Spleen (tissue), 7 donors: ENCODE measurements around the gene AKT1S1.
"Not testable (repeated sequence)": the region's sequence is repeated elsewhere in the genome, so short reads cannot be mapped to it uniquely, and the experiment has no call there.

ENCODE experiments used
- POLR2A ChIP-seq, 3 donors: fragments of 450-650 bp; IDR thresholded peaks; one replicate each; pipeline ENCODE4 v1.5.1; 2017; ENCODE audit warnings: antibody characterized with exemption in 3 of 3, mild to moderate bottlenecking in 1 of 3
- TF ChIP-seq, protein P1 (sequence below), 11 experiments: fragments of 200-600 bp in 7 of 11; fragments of 450-650 bp in 4 of 11; sonication (generic) in 4 of 11; IDR thresholded peaks in 8 of 11; conservative IDR thresholded peaks in 3 of 11; 1 replicate in 7 of 11; 2 replicates in 4 of 11; pipeline versions ENCODE4 v1.4.0 to v1.8.0; 2016 to 2021; ENCODE audit warnings: antibody characterized with exemption in 11 of 11, inconsistent platforms in 4 of 11, mild to moderate bottlenecking in 1 of 11
- donor health status: DM: no; HTN: no; CAD: no; lungs with moderate emphysema.
- donor health status: DM: no; HTN: no; CAD: no.
- donor health status: DM: no; HTN: no; CAD: no.

DNA sequence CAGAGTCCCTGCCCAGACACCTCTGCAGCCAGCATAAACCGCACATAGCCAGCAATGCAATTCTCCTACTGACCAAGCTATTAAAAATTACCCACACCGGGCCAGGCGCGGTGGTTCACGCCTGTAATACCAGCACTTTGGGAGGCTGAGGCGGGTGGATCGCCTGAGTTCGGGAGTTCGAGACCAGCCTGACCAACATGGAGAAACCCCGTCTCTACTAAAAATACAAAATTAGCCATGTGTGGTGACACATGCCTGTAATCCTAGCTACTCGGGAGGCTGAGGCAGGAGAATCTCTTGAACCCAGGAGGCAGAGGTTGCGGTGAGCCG, 47.7 kb upstream of the AKT1S1 start:
- TF ChIP-seq, protein P1, sequence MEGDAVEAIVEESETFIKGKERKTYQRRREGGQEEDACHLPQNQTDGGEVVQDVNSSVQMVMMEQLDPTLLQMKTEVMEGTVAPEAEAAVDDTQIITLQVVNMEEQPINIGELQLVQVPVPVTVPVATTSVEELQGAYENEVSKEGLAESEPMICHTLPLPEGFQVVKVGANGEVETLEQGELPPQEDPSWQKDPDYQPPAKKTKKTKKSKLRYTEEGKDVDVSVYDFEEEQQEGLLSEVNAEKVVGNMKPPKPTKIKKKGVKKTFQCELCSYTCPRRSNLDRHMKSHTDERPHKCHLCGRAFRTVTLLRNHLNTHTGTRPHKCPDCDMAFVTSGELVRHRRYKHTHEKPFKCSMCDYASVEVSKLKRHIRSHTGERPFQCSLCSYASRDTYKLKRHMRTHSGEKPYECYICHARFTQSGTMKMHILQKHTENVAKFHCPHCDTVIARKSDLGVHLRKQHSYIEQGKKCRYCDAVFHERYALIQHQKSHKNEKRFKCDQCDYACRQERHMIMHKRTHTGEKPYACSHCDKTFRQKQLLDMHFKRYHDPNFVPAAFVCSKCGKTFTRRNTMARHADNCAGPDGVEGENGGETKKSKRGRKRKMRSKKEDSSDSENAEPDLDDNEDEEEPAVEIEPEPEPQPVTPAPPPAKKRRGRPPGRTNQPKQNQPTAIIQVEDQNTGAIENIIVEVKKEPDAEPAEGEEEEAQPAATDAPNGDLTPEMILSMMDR (IDR thresholded peaks at IDR 0.05 in 8 of 11, conservative IDR thresholded peaks at IDR 0.05 in 3 of 11), result not testable (repeated sequence)
- TF ChIP-seq POLR2A (IDR thresholded peaks at IDR 0.05), result not testable (repeated sequence)
